GM12875 (cell line): ENCODE data around the gene DPH6.

Experiments
- H3K4me3 ChIP-seq: one replicate; pipeline ENCODE4 v1.5.1; 2011; ENCODE audit warnings: low read depth, low read length, control low read depth
- TF ChIP-seq, protein P1 (sequence below): IDR thresholded peaks from 2 replicates; pipeline ENCODE4 v1.5.1; 2011; ENCODE audit warnings: low read depth, mild to moderate bottlenecking, control low read depth, inconsistent platforms, low read length, moderate library complexity, borderline replicate concordance; ENCODE audit not compliant: insufficient read depth

The DPH6 gene

DNA sequence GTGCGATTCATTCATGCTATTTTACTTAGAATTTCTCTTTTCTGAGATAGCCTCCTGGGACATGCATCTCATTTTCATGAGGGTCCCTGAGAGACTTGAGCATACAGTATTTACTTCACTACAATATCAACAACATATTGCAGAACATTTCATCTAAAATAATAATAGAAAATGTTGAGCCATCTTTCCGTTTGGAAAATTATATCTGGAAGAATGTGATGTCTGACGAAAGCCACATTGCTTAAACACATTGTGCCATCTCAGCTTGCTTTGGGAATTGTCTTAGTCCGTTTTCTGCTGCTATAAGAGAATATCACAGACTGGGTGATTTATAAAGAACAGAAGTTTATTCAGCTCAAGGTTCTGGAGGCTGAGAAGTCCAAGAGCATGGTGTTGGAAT is 55.5 kb downstream of the DPH6 start:
- TF ChIP-seq, protein P1, sequence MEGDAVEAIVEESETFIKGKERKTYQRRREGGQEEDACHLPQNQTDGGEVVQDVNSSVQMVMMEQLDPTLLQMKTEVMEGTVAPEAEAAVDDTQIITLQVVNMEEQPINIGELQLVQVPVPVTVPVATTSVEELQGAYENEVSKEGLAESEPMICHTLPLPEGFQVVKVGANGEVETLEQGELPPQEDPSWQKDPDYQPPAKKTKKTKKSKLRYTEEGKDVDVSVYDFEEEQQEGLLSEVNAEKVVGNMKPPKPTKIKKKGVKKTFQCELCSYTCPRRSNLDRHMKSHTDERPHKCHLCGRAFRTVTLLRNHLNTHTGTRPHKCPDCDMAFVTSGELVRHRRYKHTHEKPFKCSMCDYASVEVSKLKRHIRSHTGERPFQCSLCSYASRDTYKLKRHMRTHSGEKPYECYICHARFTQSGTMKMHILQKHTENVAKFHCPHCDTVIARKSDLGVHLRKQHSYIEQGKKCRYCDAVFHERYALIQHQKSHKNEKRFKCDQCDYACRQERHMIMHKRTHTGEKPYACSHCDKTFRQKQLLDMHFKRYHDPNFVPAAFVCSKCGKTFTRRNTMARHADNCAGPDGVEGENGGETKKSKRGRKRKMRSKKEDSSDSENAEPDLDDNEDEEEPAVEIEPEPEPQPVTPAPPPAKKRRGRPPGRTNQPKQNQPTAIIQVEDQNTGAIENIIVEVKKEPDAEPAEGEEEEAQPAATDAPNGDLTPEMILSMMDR: no peak
- no peak overlapping the region for H3K4me3 ChIP-seq

DNA sequence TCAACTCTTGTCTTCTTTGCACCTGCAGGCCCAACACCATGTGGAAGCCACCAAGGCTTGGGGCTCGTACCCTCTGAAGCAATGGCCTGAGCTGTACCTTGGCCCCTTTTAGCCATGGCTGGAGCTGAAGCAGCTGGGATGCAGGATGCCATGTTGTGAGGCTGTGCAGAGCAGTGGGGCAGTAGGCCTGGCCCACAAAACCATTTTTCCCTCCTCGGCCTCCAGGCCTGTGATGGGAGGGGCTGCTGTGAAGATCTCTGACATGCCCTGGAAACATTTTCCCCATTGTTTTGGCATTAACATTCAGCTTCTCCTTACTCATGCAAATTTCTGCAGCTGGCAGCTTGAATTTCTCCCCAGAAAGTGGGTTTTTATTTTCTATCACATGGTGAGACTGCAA is 58.5 kb downstream of the DPH6 start:
- no peak overlapping the region for H3K4me3 ChIP-seq
- TF ChIP-seq, protein P1: no peak

DNA sequence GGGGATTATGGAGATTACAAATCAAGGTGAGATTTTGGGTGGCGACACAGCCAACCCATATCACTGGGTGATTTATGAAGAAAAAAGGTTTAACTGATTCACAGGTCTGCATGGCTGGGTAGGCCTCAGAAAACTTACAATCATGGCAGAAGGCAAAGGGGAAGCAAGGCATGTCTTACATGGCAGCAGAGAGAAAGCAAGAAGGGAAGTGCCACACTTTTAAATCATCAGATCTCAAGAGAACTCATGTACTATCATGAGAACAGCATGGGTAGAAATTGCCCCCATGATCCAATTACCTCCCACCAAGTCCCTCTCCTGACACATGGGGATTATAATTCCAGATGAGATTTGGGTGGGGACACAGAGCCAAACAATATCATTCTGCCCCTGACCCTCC is 59.7 kb downstream of the DPH6 start:
- TF ChIP-seq, protein P1: no peak
- H3K4me3 ChIP-seq: no peak overlapping the region

DNA sequence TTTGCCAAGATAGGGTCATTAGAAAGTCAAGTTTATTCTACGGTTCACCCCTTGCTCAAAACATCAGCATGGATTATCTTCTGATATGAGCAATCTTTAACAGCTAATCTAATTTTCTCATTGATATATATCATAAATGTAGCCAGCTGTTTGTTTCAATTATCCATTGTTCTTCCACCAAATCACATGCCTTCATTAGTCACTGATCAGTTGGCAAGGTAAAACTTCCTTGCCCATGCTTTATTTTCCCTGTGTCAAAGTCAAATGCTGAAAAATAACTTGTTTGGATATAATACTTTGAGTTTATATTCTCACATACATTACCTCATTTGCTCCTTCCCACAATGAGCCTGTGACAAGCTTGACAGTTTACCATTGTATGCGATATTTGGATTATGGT is 60.6 kb downstream of the DPH6 start:
- TF ChIP-seq, protein P1: no peak
- no peak overlapping the region for H3K4me3 ChIP-seq

DNA sequence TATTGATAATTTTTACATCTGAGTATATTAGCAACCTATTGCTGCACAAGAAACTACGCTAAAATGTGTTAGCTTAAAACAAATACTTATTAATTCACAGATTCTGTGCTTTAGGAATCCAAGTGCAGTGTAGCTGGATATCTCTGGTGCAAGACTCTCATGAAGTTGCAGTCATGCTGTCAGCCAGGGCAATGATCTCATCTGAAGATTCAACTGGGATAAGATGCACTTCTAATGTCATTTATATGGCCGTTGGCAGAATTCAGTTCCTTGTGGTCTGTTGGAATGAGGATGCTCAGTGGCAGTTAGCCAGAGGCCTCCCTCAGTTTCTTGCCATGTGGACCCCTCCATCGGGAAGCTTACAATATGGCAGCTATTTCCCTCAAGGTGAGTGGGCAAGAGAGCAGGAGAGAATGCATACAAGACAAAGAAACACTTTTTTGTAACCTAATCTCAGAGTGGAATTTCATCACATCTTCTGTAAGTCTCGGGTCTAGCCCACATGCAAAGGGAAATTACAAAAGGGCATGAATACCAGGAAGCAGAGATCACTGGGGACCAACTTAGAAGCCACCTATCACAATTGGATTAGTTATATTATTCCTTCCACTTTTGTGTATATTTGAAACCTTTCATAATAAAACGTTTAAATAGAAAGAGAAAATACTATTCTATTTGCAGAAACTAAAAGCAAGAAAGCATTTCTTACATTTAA is 61.6 kb downstream of the DPH6 start:
- TF ChIP-seq, protein P1: no peak
- no peak overlapping the region for H3K4me3 ChIP-seq

DNA sequence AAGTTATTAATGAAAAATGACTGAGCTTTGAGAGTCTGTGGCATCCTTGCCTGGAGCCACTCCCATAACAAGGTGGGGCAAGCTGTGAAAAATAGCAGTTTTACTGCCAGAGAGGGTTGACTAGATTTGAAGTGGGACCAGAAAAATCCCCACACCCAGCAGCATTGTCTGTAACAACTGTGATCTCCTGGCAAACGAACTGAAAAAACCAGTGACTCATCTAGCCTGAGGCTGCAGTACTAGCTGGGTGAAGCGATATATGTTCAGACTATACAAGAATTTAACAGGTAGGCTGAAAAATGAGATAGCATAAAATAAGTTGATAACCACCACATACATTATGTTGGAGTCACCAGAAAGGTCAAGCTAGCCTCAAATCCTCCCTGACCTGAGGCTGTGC is 64.0 kb downstream of the DPH6 start:
- no peak overlapping the region for H3K4me3 ChIP-seq
- TF ChIP-seq, protein P1: no peak

DNA sequence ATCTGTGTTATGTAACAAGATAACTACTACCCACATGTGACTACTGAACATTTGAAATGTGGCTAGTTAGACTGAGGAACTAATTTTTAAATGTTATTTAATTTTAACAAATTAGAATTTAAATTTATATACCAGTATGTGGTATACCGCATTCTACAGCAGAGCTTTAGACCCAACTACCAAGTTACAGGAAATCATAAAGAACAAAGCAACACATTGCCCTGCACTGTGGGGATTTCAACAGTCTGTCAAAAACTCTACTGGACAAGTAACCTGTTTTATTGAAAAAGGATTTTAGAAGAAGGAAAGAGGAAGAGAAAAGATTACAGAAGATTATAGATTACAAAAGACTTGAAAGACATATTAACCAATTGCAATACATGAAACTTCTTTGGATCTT is 64.9 kb downstream of the DPH6 start:
- no peak overlapping the region for H3K4me3 ChIP-seq

More for the DNA sequence above, 64.9 kb downstream of the DPH6 start:
- TF ChIP-seq, protein P1: no peak
